OCI-LY1 (cell line): ENCODE data around the gene CXorf49.

Experiments
- EZH2 ChIP-seq: fragments of 200-600 bp; sonication (generic), shearing (Covaris generic); IDR thresholded peaks from 2 replicates; pipeline ENCODE4 v1.8.0; 2017; ENCODE audit warnings: borderline replicate concordance, mixed run types, mild to moderate bottlenecking, antibody characterized with exemption, low read length, moderate library complexity, mixed read lengths
- TF ChIP-seq, protein P1 (sequence below): fragments of 200-600 bp; sonication (generic), shearing (Covaris generic); IDR thresholded peaks from 2 replicates; pipeline ENCODE4 v1.5.1; 2017; ENCODE audit warnings: mild to moderate bottlenecking, antibody characterized with exemption, low read length, moderate library complexity, mixed read lengths

DNA sequence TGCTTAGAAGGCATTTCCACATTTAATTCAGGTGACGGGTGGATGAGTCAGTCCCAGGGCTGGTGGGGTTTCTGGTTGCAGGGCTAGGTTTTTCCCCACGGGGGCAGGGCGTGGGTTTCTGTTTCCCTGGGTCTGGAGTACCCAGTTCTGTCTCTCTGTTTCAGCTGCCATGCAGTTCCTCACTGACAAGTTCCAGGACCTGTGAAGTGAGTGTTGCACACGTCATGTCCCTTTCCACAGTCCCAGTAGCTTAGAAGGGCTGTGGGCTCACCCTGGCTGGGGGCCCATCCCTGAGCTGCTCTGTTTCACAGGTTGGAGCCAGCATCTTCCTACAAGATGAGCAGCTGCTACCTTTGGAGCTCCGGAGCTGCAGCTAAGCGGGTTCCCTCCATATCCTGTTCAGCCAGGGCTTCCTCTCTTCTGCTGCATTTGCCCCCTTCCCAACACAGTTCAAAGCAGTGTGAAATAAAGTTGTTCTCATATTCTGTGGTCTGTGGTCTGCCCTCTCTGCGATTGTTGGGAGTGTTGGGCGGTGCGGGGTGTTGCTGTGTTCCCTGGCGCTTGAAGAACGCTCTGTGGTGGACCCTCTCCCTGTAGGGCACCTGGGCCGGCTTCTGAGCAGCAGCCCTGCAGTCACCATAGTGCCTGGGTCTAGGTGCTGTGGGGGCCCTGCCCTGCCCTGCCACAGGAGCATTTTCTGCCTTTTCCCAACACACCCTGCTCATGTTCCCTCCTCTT, 46.9 kb downstream of the CXorf49 start:
- TF ChIP-seq, protein P1, sequence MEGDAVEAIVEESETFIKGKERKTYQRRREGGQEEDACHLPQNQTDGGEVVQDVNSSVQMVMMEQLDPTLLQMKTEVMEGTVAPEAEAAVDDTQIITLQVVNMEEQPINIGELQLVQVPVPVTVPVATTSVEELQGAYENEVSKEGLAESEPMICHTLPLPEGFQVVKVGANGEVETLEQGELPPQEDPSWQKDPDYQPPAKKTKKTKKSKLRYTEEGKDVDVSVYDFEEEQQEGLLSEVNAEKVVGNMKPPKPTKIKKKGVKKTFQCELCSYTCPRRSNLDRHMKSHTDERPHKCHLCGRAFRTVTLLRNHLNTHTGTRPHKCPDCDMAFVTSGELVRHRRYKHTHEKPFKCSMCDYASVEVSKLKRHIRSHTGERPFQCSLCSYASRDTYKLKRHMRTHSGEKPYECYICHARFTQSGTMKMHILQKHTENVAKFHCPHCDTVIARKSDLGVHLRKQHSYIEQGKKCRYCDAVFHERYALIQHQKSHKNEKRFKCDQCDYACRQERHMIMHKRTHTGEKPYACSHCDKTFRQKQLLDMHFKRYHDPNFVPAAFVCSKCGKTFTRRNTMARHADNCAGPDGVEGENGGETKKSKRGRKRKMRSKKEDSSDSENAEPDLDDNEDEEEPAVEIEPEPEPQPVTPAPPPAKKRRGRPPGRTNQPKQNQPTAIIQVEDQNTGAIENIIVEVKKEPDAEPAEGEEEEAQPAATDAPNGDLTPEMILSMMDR, result no peak
- no peak for TF ChIP-seq EZH2
